ENCODE data around the gene LBR.

Gene LBR

GRCh38 chr1:225464851-225465792 lies 37.3 kb upstream of the LBR start:
- Mint-ChIP-seq H3K9me3 (no peaks in the 10 kb centered on the region), H3K36me3 (ENCODE audit: low read depth) (no peaks in the 10 kb centered on the region), H3K27me3 (ENCODE audit: low read depth) (peaks cover 10% of the 10 kb centered on the region), H3K27ac (peak overlapping the region; percentile 42 to 63 (median 60)), H3K4me1 (peaks cover 58% of the 10 kb centered on the region), H3K4me3 (peak overlapping the region in 1 of 3 experiments; percentile 14)
- no peak for TF ChIP-seq CTCF (IDR thresholded peaks at IDR 0.05; ENCODE audit: unreplicated experiment in 3 of 3)

- H3K27ac Mint-ChIP-seq, result peak overlapping the region; percentile 32 to 86 (median 63)
- no peaks in the 10 kb centered on the region for H3K9me3 Mint-ChIP-seq
- H3K4me1 Mint-ChIP-seq, result peaks cover 66% of the 10 kb centered on the region
- no peak overlapping the region for H3K4me3 Mint-ChIP-seq
- no peaks in the 10 kb centered on the region for H3K36me3 Mint-ChIP-seq (ENCODE audit: low read depth)
- peaks cover 10% of the 10 kb centered on the region for H3K27me3 Mint-ChIP-seq (ENCODE audit: low read depth)
- no peak for TF ChIP-seq CTCF (IDR thresholded peaks at IDR 0.05; ENCODE audit: unreplicated experiment in 3 of 3)
Measured at GRCh38 chr1:225462714-225463574, 35.1 kb upstream of the LBR start.

GRCh38 chr1:225462429-225462713 lies 34.5 kb upstream of the LBR start:
- Mint-ChIP-seq H3K27ac (peak overlapping the region in 2 of 3 experiments; percentile 32 to 86), H3K4me1 (peaks cover 67% of the 10 kb centered on the region), H3K9me3 (no peaks in the 10 kb centered on the region), H3K36me3 (ENCODE audit: low read depth) (no peaks in the 10 kb centered on the region), H3K27me3 (ENCODE audit: low read depth) (peaks cover 10% of the 10 kb centered on the region), H3K4me3 (no peak overlapping the region)
- no peak for TF ChIP-seq CTCF (IDR thresholded peaks at IDR 0.05; ENCODE audit: unreplicated experiment in 3 of 3)

- Mint-ChIP-seq H3K9me3 (peaks cover 2% of the 10 kb centered on the region), H3K4me1 (peaks cover 67% of the 10 kb centered on the region), H3K4me3 (no peak overlapping the region), H3K36me3 (ENCODE audit: low read depth) (no peaks in the 10 kb centered on the region), H3K27ac (peak overlapping the region in 1 of 3 experiments; percentile 67), H3K27me3 (ENCODE audit: low read depth) (peaks cover 10% of the 10 kb centered on the region)
- no peak for TF ChIP-seq CTCF (IDR thresholded peaks at IDR 0.05; ENCODE audit: unreplicated experiment in 3 of 3)
Measured at GRCh38 chr1:225461533-225462428, 33.9 kb upstream of the LBR start.

GRCh38 chr1:225460737-225461532 lies 33.1 kb upstream of the LBR start:
- peaks cover 10% of the 10 kb centered on the region for H3K27me3 Mint-ChIP-seq (ENCODE audit: low read depth)
- H3K36me3 Mint-ChIP-seq (ENCODE audit: low read depth), result no peaks in the 10 kb centered on the region
- peaks cover 67% of the 10 kb centered on the region for H3K4me1 Mint-ChIP-seq
- TF ChIP-seq CTCF (IDR thresholded peaks at IDR 0.05; ENCODE audit: unreplicated experiment in 3 of 3), result no peak
- peak overlapping the region in 1 of 3 experiments; percentile 67 for H3K27ac Mint-ChIP-seq
- peaks cover 2% of the 10 kb centered on the region for H3K9me3 Mint-ChIP-seq
- H3K4me3 Mint-ChIP-seq, result peak overlapping the region in 1 of 3 experiments; percentile 16

Data from nephron (organoid).